ENCODE results near the gene BRAT1. TPM values are rescaled to one million over a fixed set of nuclear protein-coding genes. Genes with fewer than 3 reads are reported as not detected.

BRAT1 gene
- total RNA-seq (2014; rRNA removed; shearing (Covaris generic)) = 38.5 and 41.5 TPM in 2 replicates

- Histone ChIP-seq H3K36me3 (peaks cover 9% of the 10 kb centered on the region), H3K27me3 (no peaks in the 10 kb centered on the region), H3K27ac (peak within 1 kb of the TSS; percentile 100), H3K9me3 (replicated peaks) (no peaks in the 10 kb centered on the region), H3K4me1 (peaks cover 11% of the 10 kb centered on the region), H3K4me3 (peak within 1 kb of the TSS; percentile 91)
- DNase-seq = peak; percentile 98 to 99
Measured at GRCh38 chr7:2555121-2556052, at the start of gene BRAT1. Gene BRAT1, minus strand, starts transcription at chr7:2555524. Its CDS starts 1,093 bp downstream, at chr7:2554431.

- no peak overlapping the region for H3K4me3 ChIP-seq
- no peaks in the 10 kb centered on the region for H3K27me3 ChIP-seq
- H3K4me1 ChIP-seq = peaks cover 14% of the 10 kb centered on the region; the same call in 1 of the 2 replicates
- H3K9me3 ChIP-seq (replicated peaks) = no peaks in the 10 kb centered on the region
- no peak overlapping the region for H3K27ac ChIP-seq
- H3K36me3 ChIP-seq = no peaks in the 10 kb centered on the region
- no peak for DNase-seq
Measured at GRCh38 chr7:2604608-2605174, 49.4 kb upstream of the BRAT1 start.

DNA sequence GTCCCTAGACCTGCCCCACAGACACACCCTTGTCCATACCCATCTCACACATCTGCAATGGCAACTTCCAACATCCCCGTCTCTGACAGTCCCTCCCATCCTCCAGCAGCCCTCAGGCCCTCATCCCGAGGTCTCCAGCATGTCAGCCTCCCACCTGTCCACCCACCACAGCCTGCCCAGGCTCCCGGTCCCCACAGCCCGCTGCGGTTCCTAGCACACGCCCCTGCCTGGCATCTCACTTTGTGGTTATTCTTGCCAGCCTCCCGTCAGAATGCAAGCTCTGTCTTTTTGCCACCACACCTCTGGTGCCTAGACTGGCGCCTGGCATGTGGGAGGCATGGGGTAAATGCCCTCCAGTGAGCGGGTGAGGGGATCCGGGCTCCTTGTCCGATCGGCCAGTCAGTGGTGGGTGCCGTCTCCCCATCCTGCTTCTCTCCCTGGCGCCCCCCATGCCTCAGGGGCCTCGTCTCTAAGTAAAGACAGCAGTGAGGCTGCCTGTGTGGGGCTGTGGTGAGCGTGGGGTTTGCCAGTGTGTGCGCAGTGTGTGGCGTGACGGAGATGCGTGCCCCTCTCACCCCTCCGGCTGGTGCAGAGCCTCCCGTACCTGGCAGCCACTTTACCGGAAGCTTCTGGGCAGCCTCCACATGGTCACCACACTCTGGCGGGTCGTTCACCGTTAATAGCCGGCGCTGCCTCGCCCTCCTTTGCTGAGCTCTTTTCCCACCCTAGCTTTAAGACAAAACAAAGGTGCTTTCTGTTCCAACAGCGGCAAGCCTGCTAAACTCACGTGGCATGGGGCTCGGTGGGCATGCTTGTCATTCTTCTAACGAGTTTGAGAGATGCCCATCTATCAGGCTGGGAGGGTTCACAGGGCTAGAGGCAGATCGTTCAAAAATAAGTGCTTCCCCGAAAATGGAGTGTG, 48.0 kb upstream of the BRAT1 start:
- H3K27me3 ChIP-seq = no peaks in the 10 kb centered on the region
- no peak for DNase-seq
- H3K36me3 ChIP-seq = no peaks in the 10 kb centered on the region
- no peak overlapping the region for H3K27ac ChIP-seq
- H3K9me3 ChIP-seq (replicated peaks) = no peaks in the 10 kb centered on the region
- peaks cover 12% of the 10 kb centered on the region; the same call in 1 of the 2 replicates for H3K4me1 ChIP-seq
- H3K4me3 ChIP-seq = no peak overlapping the region

DNA sequence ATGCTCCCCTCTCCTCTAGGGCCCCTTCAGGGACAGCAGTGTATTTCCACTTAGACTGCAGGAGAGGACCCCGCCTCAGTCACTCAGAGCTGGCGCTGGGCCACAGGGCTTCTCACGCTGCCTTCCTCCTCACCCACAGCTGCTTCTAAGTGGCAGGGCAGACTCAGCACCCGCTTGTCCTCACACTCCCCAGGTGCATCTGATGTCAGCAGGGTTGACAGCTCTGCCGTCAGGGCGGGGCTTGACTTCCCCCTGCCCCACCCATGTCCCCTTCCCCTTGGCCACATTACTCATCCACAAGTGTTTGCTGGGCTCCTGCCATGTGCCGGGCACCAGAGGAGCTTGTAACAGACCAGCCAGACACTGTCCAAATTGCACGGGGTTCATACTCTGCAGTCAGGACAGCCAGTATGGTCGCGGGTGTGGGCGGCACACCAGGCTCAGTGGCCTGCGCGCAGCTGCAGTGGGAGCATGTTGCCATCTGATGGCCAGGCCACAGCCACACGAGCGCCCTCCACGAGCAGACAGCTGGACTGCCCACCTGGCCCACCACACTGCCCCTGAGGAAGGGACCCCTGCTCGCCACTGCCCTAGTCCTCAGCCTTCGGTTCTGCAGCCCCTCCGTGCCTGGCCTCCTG, 47.2 kb upstream of the BRAT1 start:
- peak in 1 of 2 experiments; percentile 31 for DNase-seq
- Histone ChIP-seq H3K36me3 (no peaks in the 10 kb centered on the region), H3K27me3 (no peaks in the 10 kb centered on the region), H3K27ac (no peak overlapping the region), H3K4me1 (peaks cover 12% of the 10 kb centered on the region; the same call in 1 of the 2 replicates), H3K4me3 (no peak overlapping the region), H3K9me3 (replicated peaks) (no peaks in the 10 kb centered on the region)

DNA sequence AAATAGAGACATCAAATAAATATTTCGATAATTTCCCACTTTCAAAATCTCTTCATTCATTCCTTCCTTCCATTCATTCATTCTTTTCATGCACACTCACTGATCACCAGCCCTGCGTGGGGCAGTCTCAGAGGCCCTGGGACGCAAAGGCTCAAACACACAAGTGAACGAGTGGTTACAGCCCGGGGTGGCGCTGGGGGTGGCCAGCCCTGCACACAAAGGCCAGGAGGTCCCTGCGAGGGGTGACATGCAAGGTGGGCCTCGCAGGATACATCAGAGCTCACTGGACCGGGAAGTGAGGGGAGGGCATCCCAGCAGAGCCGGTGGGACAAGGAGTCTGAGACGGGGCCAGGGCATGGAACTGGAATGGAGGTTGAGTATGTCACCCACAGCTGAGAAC, 46.6 kb upstream of the BRAT1 start:
- Histone ChIP-seq H3K4me3 (no peak overlapping the region), H3K36me3 (no peaks in the 10 kb centered on the region), H3K4me1 (peaks cover 15% of the 10 kb centered on the region), H3K9me3 (replicated peaks) (no peaks in the 10 kb centered on the region), H3K27me3 (no peaks in the 10 kb centered on the region), H3K27ac (no peak overlapping the region)
- DNase-seq = no peak

- H3K4me1 ChIP-seq = peaks cover 15% of the 10 kb centered on the region
- no peaks in the 10 kb centered on the region for H3K9me3 ChIP-seq (replicated peaks)
- no peak overlapping the region for H3K27ac ChIP-seq
- DNase-seq = no peak
- no peaks in the 10 kb centered on the region for H3K36me3 ChIP-seq
- H3K27me3 ChIP-seq = no peaks in the 10 kb centered on the region
- no peak overlapping the region for H3K4me3 ChIP-seq
Measured at GRCh38 chr7:2601065-2601464, 45.7 kb upstream of the BRAT1 start.

GRCh38 chr7:2598154-2598823, 43.0 kb upstream of the BRAT1 start:
- Histone ChIP-seq H3K27ac (no peak overlapping the region), H3K36me3 (no peaks in the 10 kb centered on the region), H3K4me1 (peaks cover 15% of the 10 kb centered on the region), H3K9me3 (replicated peaks) (no peaks in the 10 kb centered on the region), H3K4me3 (no peak overlapping the region), H3K27me3 (no peaks in the 10 kb centered on the region)
- DNase-seq = no peak

GRCh38 chr7:2597273-2597640, 41.9 kb upstream of the BRAT1 start:
- Histone ChIP-seq H3K4me1 (peaks cover 12% of the 10 kb centered on the region), H3K36me3 (no peaks in the 10 kb centered on the region), H3K27ac (no peak overlapping the region; the same call in 1 of the 2 replicates), H3K9me3 (replicated peaks) (no peaks in the 10 kb centered on the region), H3K27me3 (no peaks in the 10 kb centered on the region), H3K4me3 (no peak overlapping the region)
- no peak for DNase-seq

DNA sequence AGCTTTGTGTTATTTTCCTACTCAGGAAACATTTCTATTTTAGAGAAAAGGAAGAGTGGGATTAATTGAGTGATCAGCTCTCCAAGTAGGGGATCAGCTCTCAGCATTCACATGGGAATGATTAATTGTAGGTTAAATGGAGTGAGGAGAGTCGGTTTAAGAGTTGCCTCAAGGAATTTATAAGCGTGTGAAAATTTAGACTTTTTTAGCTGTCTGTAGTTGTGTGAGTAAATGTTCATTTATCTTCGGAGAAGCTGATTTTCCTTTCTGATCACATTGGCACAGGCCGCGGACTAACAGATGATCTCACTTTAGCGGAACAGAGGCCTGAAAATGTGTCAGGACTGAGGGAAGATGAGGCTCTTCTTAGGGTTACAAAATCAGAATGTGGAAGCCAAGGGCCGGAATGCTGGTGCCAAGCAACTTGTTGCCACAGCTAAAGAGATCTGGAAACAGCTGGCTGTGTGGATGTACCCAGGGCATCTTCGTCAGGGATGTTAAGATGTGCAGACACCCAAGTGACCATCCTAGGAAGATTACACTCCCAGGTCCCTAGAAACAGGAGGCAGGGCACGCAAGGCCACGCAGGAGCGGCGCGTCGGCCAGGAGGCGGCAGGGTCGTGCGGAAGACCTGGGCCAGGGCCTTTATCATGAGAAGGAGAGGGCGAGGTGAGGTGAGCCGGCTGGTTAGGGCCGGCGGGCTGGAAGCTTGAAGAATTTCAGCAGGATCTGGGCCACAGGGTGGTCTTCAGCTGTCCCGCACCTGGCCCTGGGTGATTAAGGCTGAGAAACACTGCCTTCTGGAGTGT, 41.3 kb upstream of the BRAT1 start:
- no peaks in the 10 kb centered on the region for H3K27me3 ChIP-seq
- H3K9me3 ChIP-seq (replicated peaks) = no peaks in the 10 kb centered on the region
- H3K27ac ChIP-seq = peak overlapping the region; percentile 38
- no peaks in the 10 kb centered on the region for H3K36me3 ChIP-seq
- peak in 1 of 2 experiments; percentile 52 for DNase-seq
- no peak overlapping the region for H3K4me3 ChIP-seq
- H3K4me1 ChIP-seq = peaks cover 12% of the 10 kb centered on the region

GRCh38 chr7:2595258-2595860, 40.0 kb upstream of the BRAT1 start:
- no peaks in the 10 kb centered on the region for H3K27me3 ChIP-seq
- H3K36me3 ChIP-seq = no peaks in the 10 kb centered on the region
- H3K27ac ChIP-seq = no peak overlapping the region
- H3K4me1 ChIP-seq = peaks cover 12% of the 10 kb centered on the region
- H3K4me3 ChIP-seq = no peak overlapping the region
- no peaks in the 10 kb centered on the region for H3K9me3 ChIP-seq (replicated peaks)
- no peak for DNase-seq

- H3K36me3 ChIP-seq = no peaks in the 10 kb centered on the region
Measured at GRCh38 chr7:2594599-2594998, 39.3 kb upstream of the BRAT1 start.

DNA sequence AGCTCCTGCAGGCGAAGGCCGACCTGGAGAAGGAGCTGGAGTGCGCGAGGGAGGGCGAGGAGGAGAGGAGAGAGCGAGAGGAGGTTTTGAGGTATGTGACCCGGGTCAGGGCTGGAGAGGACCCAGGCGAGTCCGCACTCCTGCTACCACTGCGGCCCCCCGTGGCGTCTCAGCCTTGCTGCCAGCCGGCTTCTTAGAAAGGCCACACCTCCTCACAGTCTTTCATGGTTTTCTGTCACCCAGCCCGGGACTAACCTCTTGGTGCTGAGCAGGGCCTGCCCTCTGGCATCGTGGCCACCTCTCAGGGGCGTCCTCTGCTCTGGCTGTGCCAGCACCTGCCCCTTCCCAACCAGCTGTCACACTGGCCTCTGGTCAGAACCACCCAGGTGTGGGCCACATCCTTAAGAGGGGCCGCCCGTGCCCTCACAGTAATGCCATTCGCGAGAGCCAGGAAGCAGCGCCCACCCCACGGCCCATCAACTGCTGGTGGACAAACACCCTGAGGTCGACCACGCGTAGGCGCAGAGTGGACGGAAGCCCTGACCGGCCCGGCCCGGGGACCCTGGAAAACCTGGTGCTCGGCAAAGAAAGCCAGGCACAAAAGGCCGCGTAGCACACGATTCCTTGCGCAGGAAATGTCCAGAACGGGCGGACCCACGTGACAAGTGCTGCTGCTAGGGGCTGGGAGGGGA, 37.9 kb upstream of the BRAT1 start:
- DNase-seq = no peak
- Histone ChIP-seq H3K27me3 (no peaks in the 10 kb centered on the region), H3K36me3 (no peaks in the 10 kb centered on the region), H3K4me1 (peaks cover 12% of the 10 kb centered on the region), H3K4me3 (no peak overlapping the region), H3K27ac (no peak overlapping the region), H3K9me3 (replicated peaks) (no peaks in the 10 kb centered on the region)

More at GRCh38 chr7:2594599-2594998, 39.3 kb upstream of the BRAT1 start:
- no peak overlapping the region for H3K4me3 ChIP-seq
- DNase-seq = no peak
- H3K4me1 ChIP-seq = peaks cover 12% of the 10 kb centered on the region
- no peak overlapping the region for H3K27ac ChIP-seq
- H3K9me3 ChIP-seq (replicated peaks) = no peaks in the 10 kb centered on the region
- no peaks in the 10 kb centered on the region for H3K27me3 ChIP-seq

Data from SJCRH30 (cell line).